A673 (cell line): ENCODE results near the gene RAB11A. TPM values are rescaled to one million over a fixed set of nuclear protein-coding genes. Genes with fewer than 3 reads are reported as not detected.

Experiments
- BruUV-seq: library from RNA; stranded (reverse); fragments of 400-500 nt; replicated peaks from 2 replicates; lab custom pipeline; 2021; lab: Mats Ljungman, UMichigan
- CTCF ChIA-PET: fragments of 300-600 bp; sonication (Branson Sonifier 250); formaldehyde crosslinking; loops from one replicate; lab custom pipeline; 2022; ENCODE audit warnings: antibody characterized with exemption; lab: Charles Lee
- POLR2A ChIA-PET: fragments of 300-600 bp; sonication (Branson Sonifier 250); formaldehyde crosslinking; loops from one replicate; lab custom pipeline; 2022; ENCODE audit warnings: antibody characterized with exemption; ENCODE audit not compliant: low non-redundant PET; lab: Charles Lee
- DNase-seq: peaks from one replicate; pipeline ENCODE4 v3.0.0-alpha.2; 2015; ENCODE audit warnings: low spot score
- H3K27ac ChIP-seq: fragments of 200-600 bp; sonication (generic); 2 replicates; pipeline ENCODE4 v1.5.1; 2016; ENCODE audit warnings: mixed run types, low read depth, mild to moderate bottlenecking, mixed read lengths, antibody characterized with exemption, low read length; ENCODE audit not compliant: poor library complexity, severe bottlenecking
- H3K27me3 ChIP-seq: fragments of 200-600 bp; sonication (generic); replicated peaks from 2 replicates; pipeline ENCODE4 v1.6.1; 2017; ENCODE audit warnings: mixed run types, low read depth, mild to moderate bottlenecking, mixed read lengths, antibody characterized with exemption, low read length; ENCODE audit not compliant: insufficient read depth, poor library complexity
- H3K36me3 ChIP-seq: fragments of 200-600 bp; sonication (generic); 2 replicates; pipeline ENCODE4 v1.6.1; 2016; ENCODE audit warnings: mixed run types, mild to moderate bottlenecking, mixed read lengths, antibody characterized with exemption, low read length; ENCODE audit not compliant: insufficient read depth, poor library complexity, severe bottlenecking
- H3K4me1 ChIP-seq: fragments of 200-600 bp; sonication (generic); 2 replicates; pipeline ENCODE4 v1.6.1; 2017; ENCODE audit warnings: mixed run types, mild to moderate bottlenecking, mixed read lengths, antibody characterized with exemption, low read length; ENCODE audit not compliant: insufficient read depth, poor library complexity, severe bottlenecking
- H3K4me3 ChIP-seq: fragments of 200-600 bp; sonication (generic); 2 replicates; pipeline ENCODE4 v1.5.1; 2016; ENCODE audit warnings: low read depth, mixed run types, mild to moderate bottlenecking, mixed read lengths, low read length; ENCODE audit not compliant: poor library complexity, severe bottlenecking
- H3K9me3 ChIP-seq: fragments of 200-600 bp; sonication (generic); 2 replicates; pipeline ENCODE4 v1.6.1; 2016; ENCODE audit warnings: mixed run types, low read depth, mild to moderate bottlenecking, mixed read lengths, antibody characterized with exemption, low read length; ENCODE audit not compliant: poor library complexity, severe bottlenecking
- EZH2 ChIP-seq: fragments of 200-600 bp; sonication (generic); IDR thresholded peaks from 2 replicates; pipeline ENCODE4 v1.6.1; 2017; ENCODE audit warnings: borderline replicate concordance, low read depth, mild to moderate bottlenecking, mixed read lengths, antibody characterized with exemption, low read length; ENCODE audit not compliant: poor library complexity, severe bottlenecking
- intact Hi-C: fragments of 100-400 bp; cut with micrococcal nuclease; formaldehyde crosslinking; loops from one replicate; pipeline ENCODE4 v1.10.0; 2022; ENCODE audit not compliant: unreplicated experiment
- total RNA-seq: library from RNA; stranded (reverse); gene quantifications from 2 replicates; pipeline ENCODE4 v1.2.3, GENCODE V29; 2021
- TF ChIP-seq, protein P1 (sequence below): fragments of 300-800, 200-600 bp; sonication (generic); conservative IDR thresholded peaks from 2 replicates; pipeline ENCODE4 v1.5.1; 2017; ENCODE audit warnings: low read depth, mild to moderate bottlenecking, antibody characterized with exemption, low read length, moderate library complexity, mixed read lengths

Gene RAB11A
- total RNA-seq, 1 experiment from 2014 or later, result 227 TPM

DNA sequence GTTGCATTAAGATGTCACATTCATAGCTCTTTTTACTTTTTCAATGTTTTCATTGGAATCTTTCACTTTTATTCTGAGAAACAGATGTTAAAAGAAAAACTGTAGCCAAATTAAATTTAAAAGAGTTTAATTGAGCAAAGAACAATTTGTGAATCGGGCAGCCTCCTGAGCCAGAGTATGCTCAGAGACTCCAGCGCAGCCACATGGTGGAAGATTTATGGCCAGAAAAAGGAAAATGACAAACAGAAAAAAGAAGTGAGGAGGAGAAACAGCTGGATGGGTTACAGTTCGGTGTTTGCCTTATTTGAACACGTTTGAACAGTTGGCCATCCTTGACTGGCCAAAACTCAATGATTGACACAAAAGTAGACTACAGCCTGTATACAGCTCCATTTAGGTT lies 33.8 kb upstream of the RAB11A start:
- no peaks in the 10 kb centered on the region for H3K36me3 ChIP-seq
- H3K4me3 ChIP-seq, result no peak overlapping the region
- TF ChIP-seq, protein P1, sequence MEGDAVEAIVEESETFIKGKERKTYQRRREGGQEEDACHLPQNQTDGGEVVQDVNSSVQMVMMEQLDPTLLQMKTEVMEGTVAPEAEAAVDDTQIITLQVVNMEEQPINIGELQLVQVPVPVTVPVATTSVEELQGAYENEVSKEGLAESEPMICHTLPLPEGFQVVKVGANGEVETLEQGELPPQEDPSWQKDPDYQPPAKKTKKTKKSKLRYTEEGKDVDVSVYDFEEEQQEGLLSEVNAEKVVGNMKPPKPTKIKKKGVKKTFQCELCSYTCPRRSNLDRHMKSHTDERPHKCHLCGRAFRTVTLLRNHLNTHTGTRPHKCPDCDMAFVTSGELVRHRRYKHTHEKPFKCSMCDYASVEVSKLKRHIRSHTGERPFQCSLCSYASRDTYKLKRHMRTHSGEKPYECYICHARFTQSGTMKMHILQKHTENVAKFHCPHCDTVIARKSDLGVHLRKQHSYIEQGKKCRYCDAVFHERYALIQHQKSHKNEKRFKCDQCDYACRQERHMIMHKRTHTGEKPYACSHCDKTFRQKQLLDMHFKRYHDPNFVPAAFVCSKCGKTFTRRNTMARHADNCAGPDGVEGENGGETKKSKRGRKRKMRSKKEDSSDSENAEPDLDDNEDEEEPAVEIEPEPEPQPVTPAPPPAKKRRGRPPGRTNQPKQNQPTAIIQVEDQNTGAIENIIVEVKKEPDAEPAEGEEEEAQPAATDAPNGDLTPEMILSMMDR, result no peak
- CTCF ChIA-PET, result interaction anchor here (0.6 kb wide), 1 partner anchor 196 kb away, joined by 4 read pairs; no protein-coding TSS in a partner anchor
- H3K27ac ChIP-seq, result no peak overlapping the region
- no peaks in the 10 kb centered on the region for H3K27me3 ChIP-seq
- no peak for DNase-seq
- BruUV-seq, result no TSS peak
- intact Hi-C loops, result loop anchor here (10.0 kb wide), 1 partner anchor 191 kb away; no protein-coding TSS in a partner anchor
- POLR2A ChIA-PET, result no interaction called here
- peaks cover 35% of the 10 kb centered on the region for H3K4me1 ChIP-seq
- no peaks in the 10 kb centered on the region for H3K9me3 ChIP-seq

DNA sequence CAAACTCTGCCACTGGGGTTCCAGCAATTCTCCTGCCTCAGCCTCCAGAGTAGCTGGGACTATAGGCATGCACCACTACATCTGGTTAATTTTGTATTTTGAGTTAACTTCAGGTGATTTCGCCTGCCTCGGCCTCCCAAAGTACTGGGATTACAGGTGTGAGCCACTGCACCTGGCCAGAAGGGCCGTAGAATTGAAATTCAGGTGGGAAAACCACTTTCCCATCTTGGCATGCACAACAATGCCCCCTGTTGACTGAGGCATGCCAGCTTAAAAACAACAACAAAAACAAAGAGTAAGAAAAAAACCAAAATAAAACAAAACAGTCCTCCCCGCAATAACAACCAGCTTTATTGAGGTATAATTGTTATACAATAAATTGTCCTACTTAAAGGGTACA lies 32.6 kb upstream of the RAB11A start:
- Histone ChIP-seq H3K4me1 (peaks cover 42% of the 10 kb centered on the region), H3K9me3 (no peaks in the 10 kb centered on the region), H3K27ac (no peak overlapping the region), H3K27me3 (no peaks in the 10 kb centered on the region), H3K4me3 (no peak overlapping the region), H3K36me3 (no peaks in the 10 kb centered on the region)
- TF ChIP-seq, protein P1, result peak; percentile 52
- TF ChIP-seq EZH2, result no peak
- ChIA-PET POLR2A (no interaction called here), CTCF (interaction anchor here (1.1 kb wide), 1 partner anchor 199 kb away, joined by 5 read pairs; no protein-coding TSS in a partner anchor)
- DNase-seq, result no peak
- intact Hi-C loops, result loop anchor here (10.0 kb wide), 1 partner anchor 192 kb away; no protein-coding TSS in a partner anchor
- no TSS peak for BruUV-seq

DNA sequence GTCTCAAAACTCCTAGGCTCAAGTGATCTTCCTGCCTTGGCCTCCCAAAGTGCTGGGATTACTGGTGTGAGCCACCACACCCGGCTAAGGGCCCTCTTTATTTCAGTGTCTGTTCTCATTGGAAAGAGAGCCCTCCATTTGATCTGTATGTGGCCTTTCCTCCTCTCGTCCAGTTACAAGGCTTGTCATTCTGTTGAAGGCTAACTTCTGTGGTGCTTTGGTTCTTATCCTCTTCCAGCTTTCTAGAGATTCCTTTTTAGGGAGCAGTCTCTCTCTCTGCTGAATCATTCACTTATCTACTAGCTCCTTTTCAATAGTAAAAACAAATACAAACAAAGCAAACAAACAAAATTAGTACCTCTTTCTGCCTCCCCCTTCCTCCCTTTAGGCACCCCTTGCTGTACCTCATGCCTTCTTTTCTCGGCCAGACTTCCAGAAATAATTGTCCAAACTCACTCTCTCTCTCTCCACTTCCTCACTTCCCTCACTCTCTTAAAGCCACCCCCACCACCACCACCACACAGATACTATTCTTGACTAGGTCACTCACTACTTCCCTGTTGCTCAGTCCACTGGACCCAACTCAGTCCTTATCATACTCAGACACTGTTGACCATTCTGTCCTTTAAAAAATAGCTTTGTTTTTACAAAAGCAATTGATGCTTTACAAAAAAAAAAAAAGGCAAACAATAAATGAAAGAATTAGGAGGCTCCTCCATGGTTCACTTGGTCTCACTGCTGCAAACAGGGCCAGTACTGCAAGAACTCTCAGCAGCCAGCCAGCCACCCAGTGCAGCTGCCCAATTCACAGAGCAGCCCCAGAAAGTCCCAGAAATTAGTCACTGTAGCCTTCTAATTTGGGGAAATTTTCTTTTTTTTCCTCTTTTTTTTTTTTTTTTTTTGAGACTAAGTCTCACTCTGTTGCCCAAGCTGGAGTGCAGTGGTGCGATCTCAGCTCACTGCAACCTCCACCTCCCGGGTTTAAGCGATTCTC lies 31.7 kb upstream of the RAB11A start:
- peaks cover 38% of the 10 kb centered on the region for H3K4me1 ChIP-seq
- TF ChIP-seq EZH2, result no peak
- TF ChIP-seq, protein P1, result no peak
- BruUV-seq, result no TSS peak
- H3K9me3 ChIP-seq, result no peaks in the 10 kb centered on the region
- ChIA-PET CTCF (no interaction called here), POLR2A (no interaction called here)
- no peak for DNase-seq
- intact Hi-C loops, result loop anchor here (10.0 kb wide), 1 partner anchor 193 kb away; no protein-coding TSS in a partner anchor
- no peak overlapping the region for H3K4me3 ChIP-seq
- H3K27me3 ChIP-seq, result no peaks in the 10 kb centered on the region
- H3K36me3 ChIP-seq, result no peaks in the 10 kb centered on the region
- H3K27ac ChIP-seq, result no peak overlapping the region
